Amniotic stem cell (primary cell): Measurements from ENCODE around the gene CADM4.
"Not testable (repeated sequence)": the region's sequence is repeated elsewhere in the genome, so short reads cannot be mapped to it uniquely, and the experiment has no call there.

Experiments used
- DNase-seq: peaks from one replicate; lab custom pipeline; 2025; lab: John Stamatoyannopoulos, UW

The CADM4 gene

GRCh38 chr19:43662487-43662886 is 22.8 kb upstream of the CADM4 start:
- no peak for DNase-seq

GRCh38 chr19:43660971-43661360 is 21.3 kb upstream of the CADM4 start:
- no peak for DNase-seq

GRCh38 chr19:43660301-43660970 is 20.8 kb upstream of the CADM4 start:
- DNase-seq: no peak

- DNase-seq: no peak
Measured at GRCh38 chr19:43658494-43658893, 18.8 kb upstream of the CADM4 start.

- DNase-seq: no peak
Measured at GRCh38 chr19:43658001-43658400, 18.4 kb upstream of the CADM4 start.

- no peak for DNase-seq
Measured at GRCh38 chr19:43656436-43656835, 16.8 kb upstream of the CADM4 start.

- DNase-seq: no peak
Measured at GRCh38 chr19:43652546-43652874, 12.9 kb upstream of the CADM4 start.

GRCh38 chr19:43651758-43652545 is 12.3 kb upstream of the CADM4 start:
- no peak for DNase-seq

- not testable (repeated sequence) for DNase-seq
Measured at GRCh38 chr19:43650276-43650675, 10.6 kb upstream of the CADM4 start.

- DNase-seq: no peak
Measured at GRCh38 chr19:43649514-43649913, 9.9 kb upstream of the CADM4 start.

GRCh38 chr19:43648633-43649032 is 9.0 kb upstream of the CADM4 start:
- DNase-seq: no peak

- no peak for DNase-seq
Measured at GRCh38 chr19:43644181-43644580, 4.5 kb upstream of the CADM4 start.

- no peak for DNase-seq
Measured at GRCh38 chr19:43643326-43643725, 3.7 kb upstream of the CADM4 start.

GRCh38 chr19:43642531-43642930 is 2.9 kb upstream of the CADM4 start:
- DNase-seq: no peak

- DNase-seq: no peak
Measured at GRCh38 chr19:43641333-43641732, 1.7 kb upstream of the CADM4 start.

GRCh38 chr19:43640424-43640757 is 741 bp upstream of the CADM4 start:
- DNase-seq: no peak

- DNase-seq: no peak
Measured at GRCh38 chr19:43638995-43639518, 593 bp downstream of the CADM4 start.

- DNase-seq: no peak
Measured at GRCh38 chr19:43638214-43638994, 1.2 kb downstream of the CADM4 start.

GRCh38 chr19:43636121-43636683 is 3.4 kb downstream of the CADM4 start:
- DNase-seq: no peak

GRCh38 chr19:43635561-43635940 is 4.1 kb downstream of the CADM4 start:
- DNase-seq: not testable (repeated sequence)

- DNase-seq: no peak
Measured at GRCh38 chr19:43634872-43635560, 4.6 kb downstream of the CADM4 start.

GRCh38 chr19:43634506-43634871 is 5.2 kb downstream of the CADM4 start:
- DNase-seq: no peak
